B cell (primary cell): ENCODE measurements around the gene APCDD1. TPM values are rescaled to one million over a fixed set of nuclear protein-coding genes. Genes with fewer than 3 reads are reported as not detected.

ENCODE experiments used
- ATAC-seq: fragments of 200-7000 bp; cut with Tn5 transposase; one replicate; pipeline ENCODE4 v1.10.0; 2021; ENCODE audit warnings: low read depth, mild to moderate bottlenecking, moderate number of reproducible peaks, moderate library complexity
- CTCF ChIA-PET: fragments of 350-600 bp; sonication (Branson Sonifier 250); formaldehyde crosslinking; loops from one replicate; lab custom pipeline; 2021; ENCODE audit warnings: antibody characterized with exemption, inconsistent platforms; lab: Charles Lee
- POLR2A ChIA-PET: fragments of 350-600 bp; sonication (Branson Sonifier 250); formaldehyde crosslinking; loops from one replicate; lab custom pipeline; 2021; ENCODE audit warnings: antibody characterized with exemption; lab: Charles Lee
- DNase-seq: peaks from one replicate; pipeline ENCODE4 v3.0.0; 2013
- H2AFZ ChIP-seq: 2 replicates; pipeline ENCODE4 v1.6.1; 2012; ENCODE audit warnings: mild to moderate bottlenecking, low read depth, low read length; ENCODE audit not compliant: insufficient read depth, poor library complexity, severe bottlenecking
- H3K27ac ChIP-seq, 2 donors: 1 replicate in 1 of 2; 2 replicates in 1 of 2; pipeline ENCODE4 v1.5.1; 2012 to 2013; ENCODE audit warnings: low read length in 2 of 2, mild to moderate bottlenecking in 2 of 2, moderate library complexity in 1 of 2
- H3K27me3 ChIP-seq, 4 experiments: fragments of 200-600 bp in 1 of 4; sonication (generic) in 1 of 4; replicated peaks in 1 of 4; 1 replicate in 2 of 4; 2 replicates in 2 of 4; pipeline versions ENCODE4 v1.6.1 to v1.7.0; 2013 to 2016; ENCODE audit warnings: low read length in 3 of 4, mild to moderate bottlenecking in 2 of 4, mixed read lengths in 1 of 4, moderate library complexity in 1 of 4; ENCODE audit not compliant: insufficient read depth in 4 of 4, control insufficient read depth in 3 of 4; ENCODE audit errors: control extremely low read depth in 1 of 4
- H3K36me3 ChIP-seq, 2 experiments: replicated peaks in 1 of 2; 1 replicate in 1 of 2; 2 replicates in 1 of 2; pipeline versions ENCODE4 v1.6.1 to v1.7.1; 2013; ENCODE audit warnings: low read length in 1 of 2; ENCODE audit not compliant: insufficient read depth in 2 of 2, control insufficient read depth in 1 of 2; ENCODE audit errors: control extremely low read depth in 1 of 2, extremely low read depth in 1 of 2
- H3K4me1 ChIP-seq, 2 donors: fragments of 200-600 bp in 1 of 2; sonication (generic) in 1 of 2; 1 replicate in 1 of 2; 2 replicates in 1 of 2; pipeline versions ENCODE4 v1.5.1 to v1.6.1; 2013 to 2017; ENCODE audit warnings: low read length in 2 of 2; ENCODE audit not compliant: control insufficient read depth in 2 of 2, insufficient read depth in 2 of 2
- H3K4me2 ChIP-seq: replicated peaks from 2 replicates; pipeline ENCODE3; 2012; ENCODE audit warnings: mild to moderate bottlenecking, low read depth, low read length; ENCODE audit not compliant: poor library complexity, severe bottlenecking
- H3K4me3 ChIP-seq, 5 experiments: fragments of 200-600 bp in 1 of 5; sonication (generic) in 1 of 5; 1 replicate in 3 of 5; 2 replicates in 2 of 5; pipeline versions ENCODE4 v1.5.1 to v1.7.0; 2011 to 2016; ENCODE audit warnings: low read length in 4 of 5, mild to moderate bottlenecking in 4 of 5, low read depth in 2 of 5, control low read depth in 1 of 5, moderate library complexity in 1 of 5; ENCODE audit not compliant: insufficient read depth in 1 of 5; ENCODE audit errors: control extremely low read depth in 1 of 5, extremely low read depth in 1 of 5
- H3K79me2 ChIP-seq: fragments of 200-600 bp; sonication (generic); one replicate; pipeline ENCODE4 v1.6.0; 2016; ENCODE audit warnings: low read length; ENCODE audit not compliant: control insufficient read depth, insufficient read depth
- H3K9ac ChIP-seq: fragments of 200-600 bp; sonication (generic); 2 replicates; pipeline ENCODE4 v1.6.1; 2017; ENCODE audit warnings: mild to moderate bottlenecking, low read length, moderate library complexity
- H3K9me3 ChIP-seq, 3 donors: one replicate each; pipeline versions ENCODE4 v1.6.1 to v1.7.1; 2013; ENCODE audit warnings: low read length in 2 of 3; ENCODE audit not compliant: control insufficient read depth in 2 of 3, insufficient read depth in 1 of 3; ENCODE audit errors: control extremely low read depth in 1 of 3
- H4K20me1 ChIP-seq: 2 replicates; pipeline ENCODE4 v1.6.0; 2012; ENCODE audit warnings: mild to moderate bottlenecking, low read length; ENCODE audit not compliant: insufficient read depth, control insufficient read depth, poor library complexity, severe bottlenecking
- H3K27ac Mint-ChIP-seq: one replicate; pipeline ENCODE4 v1.8.0; 2021; ENCODE audit warnings: mixed read lengths
- H3K27me3 Mint-ChIP-seq: one replicate; pipeline ENCODE4 v1.8.0; 2021; ENCODE audit warnings: mixed read lengths
- H3K4me1 Mint-ChIP-seq: one replicate; pipeline ENCODE4 v1.8.0; 2021; ENCODE audit warnings: mixed read lengths
- H3K4me3 Mint-ChIP-seq: one replicate; pipeline ENCODE4 v1.8.0; 2021; ENCODE audit warnings: mixed read lengths
- H3K9me3 Mint-ChIP-seq: one replicate; pipeline ENCODE4 v1.8.0; 2022; ENCODE audit warnings: mixed read lengths; ENCODE audit not compliant: insufficient read depth
- CTCF ChIP-seq: fragments of 200-600 bp; IDR thresholded peaks from one replicate; pipeline ENCODE4 v1.8.0; 2022; ENCODE audit warnings: antibody characterized with exemption, mild to moderate bottlenecking
- EZH2 ChIP-seq: IDR thresholded peaks from 2 replicates; pipeline ENCODE4 v1.6.1; 2012; ENCODE audit warnings: borderline replicate concordance, low read depth, mild to moderate bottlenecking, moderate library complexity, low read length; ENCODE audit not compliant: insufficient read depth, poor library complexity, severe bottlenecking
- WGBS: methylation state at CpG from one replicate; pipeline ENCODE4 v1.1.5; 2013; ENCODE audit warnings: missing lambda C conversion rate; ENCODE audit not compliant: insufficient coverage; 5-methylcytosine and 5-hydroxymethylcytosine counted together
- intact Hi-C: fragments of 100-400 bp; cut with micrococcal nuclease; formaldehyde crosslinking; loops from one replicate; pipeline ENCODE4 v1.10.0; 2022
- polyA plus RNA-seq: library from polyadenylated mRNA; depleted of rRNA; stranded (reverse); fragments of >200 nt; gene quantifications from 2 replicates; pipeline ENCODE4 v1.2.3, GENCODE V29; 2012
- total RNA-seq, 2 donors: library from RNA; stranded (reverse); fragments of 120-200 nt in 1 of 2; gene quantifications; 1 replicate in 1 of 2; 2 replicates in 1 of 2; pipeline versions ENCODE4 v1.2.3 to v1.2.4, GENCODE V29; 2013 to 2022

APCDD1 gene
- total and polyA plus RNA-seq, 2 donors (not counting 1 experiment from before 2014, with no cell fraction given), result 1.0 to 1.1 TPM

GRCh38 chr18:10523544-10523943, 69.1 kb downstream of the APCDD1 start:
- Histone ChIP-seq H3K9ac (no peak overlapping the region), H3K4me3 (no peak overlapping the region), H3K9me3 (no peaks in the 10 kb centered on the region), H3K36me3 (no peaks in the 10 kb centered on the region), H3K27ac (no peak overlapping the region), H3K79me2 (peaks cover 24% of the 10 kb centered on the region), H4K20me1 (peaks cover 14% of the 10 kb centered on the region), H3K27me3 (no peaks in the 10 kb centered on the region), H3K4me2 (no peak overlapping the region), H2AFZ (no peak overlapping the region), H3K4me1 (peaks cover 21 to 35% of the 10 kb centered on the region in 2 donors)
- ChIA-PET CTCF (interaction anchor here (2.3 to 2.6 kb wide), 2 partner anchors 32 to 553 kb away, joined by 13 to 28 read pairs; no protein-coding TSS in a partner anchor), POLR2A (no interaction called here)
- ATAC-seq, result no peak
- Mint-ChIP-seq H3K4me3 (no peak overlapping the region), H3K27me3 (peaks cover 9% of the 10 kb centered on the region), H3K9me3 (no peaks in the 10 kb centered on the region), H3K27ac (no peak overlapping the region), H3K4me1 (peaks cover 34% of the 10 kb centered on the region)
- DNase-seq, result no peak
- 86% methylated on average over 2 of the region's 4 CpGs for WGBS
- intact Hi-C loops, result loop anchor here (5.0 to 10.0 kb wide), 4 partner anchors 41 to 1919 kb away; partner anchors contain the start of genes PPP4R1, RAB12 and RAB31
- TF ChIP-seq EZH2, result no peak
- TF ChIP-seq CTCF, result no peak

GRCh38 chr18:10524507-10525370, 70.3 kb downstream of the APCDD1 start:
- peak overlapping the region; percentile 95 for H3K4me2 ChIP-seq
- no peak for DNase-seq
- peak overlapping the region; percentile 87 for H3K9ac ChIP-seq
- H2AFZ ChIP-seq, result peak overlapping the region; percentile 80
- peaks cover 19 to 37% of the 10 kb centered on the region in 2 donors for H3K4me1 ChIP-seq
- intact Hi-C loops, result loop anchor here (1.0 to 10.0 kb wide), 7 partner anchors 34 to 1920 kb away; partner anchors contain the start of genes IMPA2, PPP4R1, RAB12 and RAB31
- Mint-ChIP-seq H3K27ac (peak overlapping the region; percentile 96), H3K9me3 (no peaks in the 10 kb centered on the region), H3K4me3 (peak overlapping the region; percentile 99), H3K4me1 (peaks cover 43% of the 10 kb centered on the region), H3K27me3 (no peaks in the 10 kb centered on the region)
- peaks cover 34% of the 10 kb centered on the region for H3K79me2 ChIP-seq
- TF ChIP-seq EZH2, result no peak
- TF ChIP-seq CTCF, result no peak
- ChIA-PET CTCF (no interaction called here), POLR2A (no interaction called here)
- no peaks in the 10 kb centered on the region for H3K27me3 ChIP-seq
- H3K27ac ChIP-seq, result peak overlapping the region; percentile 16 to 46
- no peak for ATAC-seq
- H4K20me1 ChIP-seq, result peaks cover 25% of the 10 kb centered on the region
- H3K4me3 ChIP-seq, result peak overlapping the region; percentile 79 to 94 (median 88)
- no peaks in the 10 kb centered on the region for H3K36me3 ChIP-seq
- H3K9me3 ChIP-seq, result no peaks in the 10 kb centered on the region
- 53% methylated on average over 7 of the region's 11 CpGs for WGBS
